T-cell (primary cell): ENCODE measurements around the gene PLXDC1. TPM values are rescaled to one million over a fixed set of nuclear protein-coding genes. Genes with fewer than 3 reads are reported as not detected.

Experiments used
- ATAC-seq, 4 experiments: fragments of 200-7000 bp in 3 of 4; fragments of 150-1000 bp in 1 of 4; cut with Tn5 transposase; replicated peaks in 1 of 4; 1 replicate in 3 of 4; 2 replicates in 1 of 4; pipeline ENCODE4 v1.10.0; 2021; ENCODE audit warnings: moderate library complexity in 3 of 4, mild to moderate bottlenecking in 2 of 4, moderate number of reproducible peaks in 1 of 4
- CTCF ChIA-PET, 2 donors: fragments of 300-600 bp; sonication (Branson Sonifier 250); formaldehyde crosslinking; loops; one replicate each; lab custom pipeline; 2022; ENCODE audit warnings: antibody characterized with exemption in 2 of 2; lab: Charles Lee
- POLR2A ChIA-PET, 2 donors: fragments of 300-600 bp; sonication (Branson Sonifier 250); formaldehyde crosslinking; loops; one replicate each; lab custom pipeline; 2022; ENCODE audit warnings: antibody characterized with exemption in 2 of 2; lab: Charles Lee
- DNase-seq, 35 experiments: peaks; one replicate each; pipeline versions ENCODE4 v3.0.0 to v3.0.0-alpha.2; 2013 to 2023
- H3K27ac ChIP-seq: one replicate; pipeline ENCODE4 v1.5.1; 2013; ENCODE audit warnings: low read length
- H3K27me3 ChIP-seq, 2 experiments: replicated peaks in 1 of 2; 1 replicate in 1 of 2; 2 replicates in 1 of 2; pipeline versions ENCODE4 v1.6.1 to v1.7.0; 2013; ENCODE audit warnings: low read length in 1 of 2, mixed read lengths in 1 of 2; ENCODE audit not compliant: control insufficient read depth in 2 of 2, insufficient read depth in 2 of 2; ENCODE audit errors: extremely low read depth in 1 of 2
- H3K36me3 ChIP-seq, 2 donors: 1 replicate in 1 of 2; 2 replicates in 1 of 2; pipeline versions ENCODE4 v1.6.1 to v1.7.0; 2013; ENCODE audit warnings: low read length in 1 of 2; ENCODE audit not compliant: control insufficient read depth in 2 of 2, insufficient read depth in 1 of 2; ENCODE audit errors: extremely low read depth in 1 of 2
- H3K4me1 ChIP-seq, 2 experiments: 1 replicate in 1 of 2; 2 replicates in 1 of 2; pipeline versions ENCODE4 v1.6.1 to v1.7.0; 2013; ENCODE audit warnings: low read length in 2 of 2, mixed read lengths in 1 of 2; ENCODE audit not compliant: insufficient read depth in 2 of 2, control insufficient read depth in 1 of 2; ENCODE audit errors: extremely low read depth in 1 of 2
- H3K4me3 ChIP-seq, 2 donors: 1 replicate in 1 of 2; 2 replicates in 1 of 2; pipeline versions ENCODE4 v1.5.1 to v1.7.0; 2013; ENCODE audit warnings: mild to moderate bottlenecking in 2 of 2, low read length in 1 of 2, moderate library complexity in 1 of 2; ENCODE audit not compliant: control insufficient read depth in 1 of 2; ENCODE audit errors: extremely low read depth in 1 of 2
- H3K9me3 ChIP-seq: 2 replicates; pipeline ENCODE4 v1.7.0; 2013
- H3K27ac Mint-ChIP-seq, 2 donors: one replicate each; pipeline ENCODE4 v1.8.0; 2020 to 2021; ENCODE audit warnings: mild to moderate bottlenecking in 2 of 2, mixed read lengths in 2 of 2
- H3K27me3 Mint-ChIP-seq, 2 donors: one replicate each; pipeline ENCODE4 v1.8.0; 2021 to 2022; ENCODE audit warnings: mixed read lengths in 2 of 2
- H3K36me3 Mint-ChIP-seq: one replicate; pipeline ENCODE4 v1.8.0; 2021; ENCODE audit warnings: mixed read lengths
- H3K4me1 Mint-ChIP-seq, 3 donors: one replicate each; pipeline ENCODE4 v1.8.0; 2020 to 2022; ENCODE audit warnings: mixed read lengths in 3 of 3, mild to moderate bottlenecking in 1 of 3
- H3K4me3 Mint-ChIP-seq, 3 donors: one replicate each; pipeline ENCODE4 v1.8.0; 2020 to 2022; ENCODE audit warnings: mild to moderate bottlenecking in 3 of 3, mixed read lengths in 3 of 3, moderate library complexity in 3 of 3
- H3K9me3 Mint-ChIP-seq, 3 donors: one replicate each; pipeline ENCODE4 v1.8.0; 2020 to 2022; ENCODE audit warnings: mixed read lengths in 3 of 3
- WGBS: methylation state at CpG from one replicate; pipeline ENCODE4 v1.1.5; 2013; ENCODE audit warnings: missing lambda C conversion rate; ENCODE audit not compliant: insufficient coverage; 5-methylcytosine and 5-hydroxymethylcytosine counted together
- total RNA-seq, 35 experiments: library from RNA in 6 of 35; stranded (reverse) in 6 of 35; fragments of 120-200 nt in 1 of 35; gene quantifications; one replicate each; pipeline versions ENCODE4 v1.2.1 to v1.2.4 and lab custom pipeline; 2013 to 2026

Gene PLXDC1
- total RNA-seq, 5 donors from 2014 or later (not counting 1 experiment from before 2014, with no cell fraction given) = 6.3 to 74.9 (median 13.9) TPM

- Histone ChIP-seq H3K27ac (no peak overlapping the region), H3K9me3 (no peaks in the 10 kb centered on the region), H3K36me3 (peaks cover 0 to 3% of the 10 kb centered on the region in 2 donors), H3K4me3 (no peak overlapping the region), H3K4me1 (no peaks in the 10 kb centered on the region), H3K27me3 (peaks cover 0 to 3% of the 10 kb centered on the region in 2 experiments)
- H3K36me3 Mint-ChIP-seq = peaks cover 3% of the 10 kb centered on the region
- H3K9me3 Mint-ChIP-seq = no peaks in the 10 kb centered on the region
- POLR2A ChIA-PET = no interaction called here
- no peaks in the 10 kb centered on the region for H3K27me3 Mint-ChIP-seq
- H3K4me1 Mint-ChIP-seq = peaks cover 5 to 11% (median 10%) of the 10 kb centered on the region in 3 donors
- CTCF ChIA-PET = no interaction called here
- H3K27ac Mint-ChIP-seq = no peak overlapping the region
- ATAC-seq (no peak), DNase-seq (no peak)
- H3K4me3 Mint-ChIP-seq = no peak overlapping the region
- 68% methylated on average over 5 of the region's 5 CpGs for WGBS
These were observed 36.3 kb downstream of the PLXDC1 start for GRCh38 chr17:39115135-39115534.

- ChIA-PET POLR2A (no interaction called here), CTCF (no interaction called here)
- Mint-ChIP-seq H3K27me3 (no peaks in the 10 kb centered on the region), H3K9me3 (no peaks in the 10 kb centered on the region), H3K27ac (no peak overlapping the region), H3K36me3 (peaks cover 3% of the 10 kb centered on the region), H3K4me1 (peaks cover 5 to 11% (median 10%) of the 10 kb centered on the region in 3 donors), H3K4me3 (no peak overlapping the region)
- H3K4me1 ChIP-seq = no peaks in the 10 kb centered on the region
- peaks cover 0 to 3% of the 10 kb centered on the region in 2 donors for H3K36me3 ChIP-seq
- no peak for ATAC-seq
- 89% methylated on average over 14 of the region's 14 CpGs for WGBS
- no peaks in the 10 kb centered on the region for H3K9me3 ChIP-seq
- DNase-seq = no peak
- no peak overlapping the region for H3K27ac ChIP-seq
- H3K27me3 ChIP-seq = peaks cover 0 to 3% of the 10 kb centered on the region in 2 experiments
- H3K4me3 ChIP-seq = no peak overlapping the region
These were observed 36.7 kb downstream of the PLXDC1 start for GRCh38 chr17:39114723-39115122.

- Histone ChIP-seq H3K27me3 (peaks cover 0 to 3% of the 10 kb centered on the region in 2 experiments), H3K27ac (no peak overlapping the region), H3K9me3 (no peaks in the 10 kb centered on the region), H3K4me3 (no peak overlapping the region), H3K4me1 (no peaks in the 10 kb centered on the region), H3K36me3 (peaks cover 0 to 3% of the 10 kb centered on the region in 2 donors)
- H3K27ac Mint-ChIP-seq = no peak overlapping the region
- ChIA-PET POLR2A (no interaction called here), CTCF (no interaction called here)
- DNase-seq (no peak), ATAC-seq (no peak)
- peaks cover 5 to 11% (median 8%) of the 10 kb centered on the region in 3 donors for H3K4me1 Mint-ChIP-seq
- H3K36me3 Mint-ChIP-seq = peaks cover 3% of the 10 kb centered on the region
- no peaks in the 10 kb centered on the region for H3K9me3 Mint-ChIP-seq
- WGBS = 96% methylated on average over 2 of the region's 2 CpGs
- no peak overlapping the region for H3K4me3 Mint-ChIP-seq
- H3K27me3 Mint-ChIP-seq = no peaks in the 10 kb centered on the region
These were observed 37.6 kb downstream of the PLXDC1 start for GRCh38 chr17:39113871-39114270.

DNA sequence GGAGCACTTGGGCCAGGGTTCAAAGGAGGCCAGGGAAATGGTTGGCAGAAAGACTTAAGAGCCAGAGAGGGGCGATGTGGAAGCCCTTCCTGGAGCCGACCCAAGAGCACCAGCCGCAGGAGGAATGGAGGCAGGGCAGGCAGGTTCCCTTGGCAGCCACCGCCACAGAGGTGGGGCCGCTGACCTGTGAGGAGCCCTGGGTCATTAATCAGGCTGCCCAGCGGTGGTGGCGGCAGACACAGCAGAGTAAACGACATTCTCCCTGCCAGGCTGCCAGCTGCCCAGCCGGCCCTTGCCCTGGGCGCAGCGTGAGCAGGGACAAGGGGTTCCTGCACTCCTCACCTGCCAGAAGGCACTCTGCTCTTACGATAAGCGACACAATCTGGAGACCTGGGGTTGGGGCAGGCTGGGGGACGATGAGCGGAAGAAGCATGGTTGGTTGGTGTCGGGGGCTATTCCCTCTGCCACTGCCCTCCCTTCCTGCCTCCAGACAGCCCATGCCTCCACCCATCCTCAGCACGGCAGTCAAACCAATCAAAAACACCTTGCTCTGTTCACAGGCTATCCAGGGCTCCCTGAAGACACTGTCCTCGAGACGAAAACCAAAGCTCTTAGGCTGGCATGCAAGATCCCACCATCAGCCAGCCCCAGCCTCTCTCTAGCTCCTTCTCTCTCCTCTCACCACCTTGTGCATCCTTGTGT is 40.9 kb downstream of the PLXDC1 start:
- POLR2A ChIA-PET = no interaction called here
- peaks cover 0 to 10% of the 10 kb centered on the region in 2 experiments for H3K27me3 ChIP-seq
- Mint-ChIP-seq H3K36me3 (peaks cover 3% of the 10 kb centered on the region), H3K4me3 (no peak overlapping the region), H3K27me3 (no peaks in the 10 kb centered on the region), H3K27ac (no peak overlapping the region), H3K9me3 (no peaks in the 10 kb centered on the region), H3K4me1 (peaks cover 0 to 5% (median 0%) of the 10 kb centered on the region in 3 donors)
- CTCF ChIA-PET = no interaction called here
- H3K4me1 ChIP-seq = no peaks in the 10 kb centered on the region
- ATAC-seq (no peak), DNase-seq (no peak)
- no peak overlapping the region for H3K4me3 ChIP-seq
- H3K27ac ChIP-seq = no peak overlapping the region
- no peaks in the 10 kb centered on the region for H3K9me3 ChIP-seq
- peaks cover 0 to 12% of the 10 kb centered on the region in 2 donors for H3K36me3 ChIP-seq
- 78% methylated on average over 16 of the region's 19 CpGs for WGBS

DNA sequence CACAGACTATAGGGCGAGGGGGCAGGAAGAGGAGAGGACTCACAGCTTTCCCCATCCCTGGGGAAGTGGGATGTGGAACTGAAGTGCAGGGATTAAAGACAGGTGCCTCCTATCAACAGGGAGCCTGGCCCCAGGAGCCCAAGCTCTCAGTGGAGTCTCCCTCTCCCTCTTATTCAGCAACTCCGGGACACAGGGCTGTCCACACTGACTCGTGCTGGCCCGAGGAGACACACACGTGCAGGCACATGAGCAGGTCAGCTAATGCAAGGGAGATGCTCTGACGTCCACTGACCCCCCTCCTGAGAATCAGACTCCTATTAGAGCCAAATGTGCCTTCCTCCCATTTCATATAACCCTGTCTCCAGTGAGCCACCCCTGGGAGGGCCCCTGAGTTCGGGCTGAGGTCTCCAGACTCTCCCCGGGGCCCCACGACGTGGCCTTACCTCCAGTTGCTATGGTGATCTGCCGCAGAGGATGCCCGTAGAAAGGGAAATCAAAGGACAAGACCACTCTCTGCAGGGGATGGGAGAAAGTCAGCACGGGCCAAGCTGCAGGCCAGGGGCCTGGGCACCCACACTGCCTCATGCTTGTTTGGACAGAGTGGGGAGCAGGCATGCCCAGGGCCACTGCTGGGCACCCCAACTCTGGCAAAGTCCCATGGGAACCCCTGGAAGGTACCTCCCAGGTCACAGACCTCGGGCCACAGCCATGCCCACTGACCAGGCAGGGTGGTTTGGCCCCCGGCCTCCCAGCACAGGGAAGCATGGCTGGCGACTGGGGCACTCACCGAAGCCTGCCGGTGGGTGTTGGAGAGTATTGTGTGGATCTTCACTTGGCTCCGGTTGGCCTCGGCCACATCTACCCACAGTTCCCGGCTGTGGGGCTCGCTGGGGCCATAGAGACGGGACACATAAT is 42.7 kb downstream of the PLXDC1 start:
- no peaks in the 10 kb centered on the region for H3K9me3 ChIP-seq
- Mint-ChIP-seq H3K4me3 (no peak overlapping the region), H3K27me3 (no peaks in the 10 kb centered on the region), H3K9me3 (no peaks in the 10 kb centered on the region), H3K27ac (no peak overlapping the region), H3K36me3 (no peaks in the 10 kb centered on the region), H3K4me1 (peaks cover 0 to 5% (median 0%) of the 10 kb centered on the region in 3 donors)
- WGBS = 82% methylated on average over 19 of the region's 23 CpGs
- H3K27me3 ChIP-seq = peaks cover 0 to 10% of the 10 kb centered on the region in 2 experiments
- DNase-seq (no peak), ATAC-seq (no peak)
- CTCF ChIA-PET = no interaction called here
- no peak overlapping the region for H3K4me3 ChIP-seq
- H3K4me1 ChIP-seq = no peaks in the 10 kb centered on the region
- POLR2A ChIA-PET = interaction anchor here in 1 of 2 donors (0.6 kb wide), 1 partner anchor 145 kb away, joined by 6 read pairs; no protein-coding TSS in a partner anchor
- H3K36me3 ChIP-seq = peaks cover 0 to 16% of the 10 kb centered on the region in 2 donors
- H3K27ac ChIP-seq = no peak overlapping the region

- Histone ChIP-seq H3K36me3 (peaks cover 0 to 16% of the 10 kb centered on the region in 2 donors), H3K4me3 (no peak overlapping the region), H3K4me1 (no peaks in the 10 kb centered on the region), H3K9me3 (no peaks in the 10 kb centered on the region), H3K27me3 (peaks cover 0 to 10% of the 10 kb centered on the region in 2 experiments), H3K27ac (no peak overlapping the region)
- Mint-ChIP-seq H3K9me3 (no peaks in the 10 kb centered on the region), H3K4me3 (no peak overlapping the region), H3K27ac (no peak overlapping the region), H3K27me3 (no peaks in the 10 kb centered on the region), H3K4me1 (peaks cover 0 to 5% (median 0%) of the 10 kb centered on the region in 3 donors), H3K36me3 (no peaks in the 10 kb centered on the region)
- ChIA-PET CTCF (no interaction called here), POLR2A (interaction anchor here in 1 of 2 donors (0.6 kb wide), 1 partner anchor 144 kb away, joined by 6 read pairs; no protein-coding TSS in a partner anchor)
- WGBS = 83% methylated on average over 5 of the region's 8 CpGs
- ATAC-seq (no peak), DNase-seq (no peak)
These were observed 43.5 kb downstream of the PLXDC1 start for GRCh38 chr17:39107973-39108372.
